ENCODE measurements around the gene ENOX1. TPM values are rescaled to one million over a fixed set of nuclear protein-coding genes. Genes with fewer than 3 reads are reported as not detected.

Gene ENOX1
- total and polyA plus RNA-seq, 9 of the 15 experiments (the other 6 are each of a cell fraction or from before 2014, with no cell fraction given) = not detected

DNA sequence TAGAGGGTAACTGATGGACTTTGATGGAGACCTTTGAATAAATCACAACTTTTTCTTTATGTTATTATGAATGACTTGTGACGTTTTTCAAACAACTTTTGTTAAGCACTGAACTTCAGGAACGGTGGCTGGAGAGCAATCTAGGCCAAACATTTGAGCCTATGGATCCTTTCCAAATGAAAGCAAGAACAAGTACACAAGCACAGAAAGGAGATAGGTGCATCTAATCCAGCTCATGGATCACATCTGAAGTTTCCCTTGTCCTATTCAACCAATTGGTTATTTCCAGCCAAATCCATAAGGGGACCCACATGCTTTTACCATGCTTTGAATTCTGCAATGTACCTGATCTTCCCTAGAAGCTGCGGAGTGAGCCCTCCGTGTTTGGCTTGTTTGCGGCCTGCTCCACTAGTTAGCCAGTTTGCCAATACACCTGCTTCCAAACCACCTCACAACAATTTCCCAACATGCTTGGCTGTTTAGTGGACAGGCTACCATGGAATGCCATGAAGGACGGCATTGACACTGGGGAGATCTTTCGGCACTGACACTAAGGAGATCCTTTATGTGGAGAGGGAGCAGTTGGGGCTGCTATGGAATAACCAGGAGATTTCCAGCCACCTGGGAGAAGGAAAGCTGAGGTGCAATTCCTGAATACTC, 447.5 kb downstream of the ENOX1 start:
- no TSS peak for BruUV-seq (replicated peaks)
- H3K79me2 ChIP-seq (ENCODE audit: control insufficient read depth, insufficient read depth, low read length) = no peaks in the 10 kb centered on the region
- ChIA-PET POLR2A (interaction anchor here (0.9 kb wide), 1 partner anchor 18 kb away, joined by 3 read pairs; no protein-coding TSS in a partner anchor), CTCF (ENCODE audit: low intra/inter-chr PET ratio) (no interaction called here)
- intact Hi-C loops (cut with micrococcal nuclease) = no loop called here
- WGBS (ENCODE audit: insufficient coverage, low coverage, missing lambda C conversion rate) = 3% methylated on average over 7 of the region's 7 CpGs
- no peak overlapping the region for H3K9ac ChIP-seq (ENCODE audit: insufficient read depth in 1 of 2, low read depth in 2 of 2, low read length in 2 of 2)
- H4K20me1 ChIP-seq (replicated peaks; ENCODE audit: control insufficient read depth, insufficient read depth, low read length) = no peaks in the 10 kb centered on the region
- H2AFZ ChIP-seq (ENCODE audit: low read depth, low read length) = no peak overlapping the region
- DNase-seq (ENCODE audit: extremely low read depth in 1 of 4, low spot score in 3 of 4) (no peak), ATAC-seq (no peak), FAIRE-seq (no peak)
- no peaks in the 10 kb centered on the region for H3K4me1 ChIP-seq (replicated peaks in 1 of 2; ENCODE audit: control insufficient read depth in 2 of 2, insufficient read depth in 2 of 2, low read length in 2 of 2)
- no peaks in the 10 kb centered on the region for H3K9me3 ChIP-seq (replicated peaks; ENCODE audit: control insufficient read depth, insufficient read depth, low read depth, low read length)
- no peaks in the 10 kb centered on the region for H3K9me1 ChIP-seq (ENCODE audit: control insufficient read depth, insufficient read depth, low read length)
- no peaks in the 10 kb centered on the region for H3K27me3 ChIP-seq (ENCODE audit: control insufficient read depth in 2 of 2, insufficient read depth in 2 of 2, low read length in 2 of 2)
- H3K4me2 ChIP-seq (ENCODE audit: insufficient read depth, low read length) = no peak overlapping the region
- no peaks in the 10 kb centered on the region for H3K36me3 ChIP-seq (ENCODE audit: control insufficient read depth, insufficient read depth, low read length)
- no peak overlapping the region for H3K27ac ChIP-seq (ENCODE audit: extremely low read depth, low read depth, low read length)
- in situ Hi-C loops (cut with MboI) = no loop called here
- H3K4me3 ChIP-seq = no peak overlapping the region
- TF ChIP-seq SRSF1 (IDR thresholded peaks at IDR 0.05; ENCODE audit: low read depth, low read length) (no peak), MCM5 (IDR thresholded peaks at IDR 0.05; ENCODE audit: low read depth) (no peak), MAFK (IDR thresholded peaks at IDR 0.05; ENCODE audit: low read length) (no peak), DNMT1 (IDR thresholded peaks at IDR 0.05) (no peak), TBL1XR1 (IDR thresholded peaks at IDR 0.05; ENCODE audit: low read length in 2 of 2) (no peak), PTBP1 (IDR thresholded peaks at IDR 0.05; ENCODE audit: low read depth, low read length) (no peak), RBM39 (optimal IDR thresholded peaks at IDR 0.05; ENCODE audit: low read depth, low read length) (no peak), ZNF232 (CRISPR knock-in tag; IDR thresholded peaks at IDR 0.05) (no peak), FOXJ2 (tag; IDR thresholded peaks at IDR 0.05) (no peak), ZNF764 (CRISPR knock-in tag; IDR thresholded peaks at IDR 0.05; ENCODE audit: low read depth) (no peak), KAT7 (CRISPR knock-in tag; IDR thresholded peaks at IDR 0.05; ENCODE audit: borderline replicate concordance) (no peak), ZNF586 (CRISPR knock-in tag; conservative IDR thresholded peaks at IDR 0.05) (no peak), MTA2 (IDR thresholded peaks at IDR 0.05; ENCODE audit: low read depth) (no peak), PYGO2 (tag; IDR thresholded peaks at IDR 0.05) (no peak), HDAC2 (IDR thresholded peaks at IDR 0.05) (no peak)
- TF ChIP-seq, protein P1, sequence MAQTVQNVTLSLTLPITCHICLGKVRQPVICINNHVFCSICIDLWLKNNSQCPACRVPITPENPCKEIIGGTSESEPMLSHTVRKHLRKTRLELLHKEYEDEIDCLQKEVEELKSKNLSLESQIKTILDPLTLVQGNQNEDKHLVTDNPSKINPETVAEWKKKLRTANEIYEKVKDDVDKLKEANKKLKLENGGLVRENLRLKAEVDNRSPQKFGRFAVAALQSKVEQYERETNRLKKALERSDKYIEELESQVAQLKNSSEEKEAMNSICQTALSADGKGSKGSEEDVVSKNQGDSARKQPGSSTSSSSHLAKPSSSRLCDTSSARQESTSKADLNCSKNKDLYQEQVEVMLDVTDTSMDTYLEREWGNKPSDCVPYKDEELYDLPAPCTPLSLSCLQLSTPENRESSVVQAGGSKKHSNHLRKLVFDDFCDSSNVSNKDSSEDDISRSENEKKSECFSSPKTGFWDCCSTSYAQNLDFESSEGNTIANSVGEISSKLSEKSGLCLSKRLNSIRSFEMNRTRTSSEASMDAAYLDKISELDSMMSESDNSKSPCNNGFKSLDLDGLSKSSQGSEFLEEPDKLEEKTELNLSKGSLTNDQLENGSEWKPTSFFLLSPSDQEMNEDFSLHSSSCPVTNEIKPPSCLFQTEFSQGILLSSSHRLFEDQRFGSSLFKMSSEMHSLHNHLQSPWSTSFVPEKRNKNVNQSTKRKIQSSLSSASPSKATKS (CRISPR knock-in tag; IDR thresholded peaks at IDR 0.05) = no peak
